Memory B cell (primary cell): ENCODE measurements around the gene PLCB3.
A peak's percentile ranks its signal among the peaks of the same experiment; 100 is the strongest.

Source experiments
- ATAC-seq: fragments of 150-1000 bp; cut with Tn5 transposase; 2 replicates; pipeline ENCODE4 v1.10.0; 2021; ENCODE audit warnings: low read depth, mild to moderate bottlenecking, moderate library complexity
- DNase-seq, 2 donors: peaks; one replicate each; pipeline ENCODE4 v3.0.0; 2022; ENCODE audit warnings: low spot score in 2 of 2
- H3K27ac Mint-ChIP-seq: one replicate; pipeline ENCODE4 v1.8.0; 2022; ENCODE audit warnings: mild to moderate bottlenecking, moderate library complexity, mixed read lengths
- H3K27me3 Mint-ChIP-seq: one replicate; pipeline ENCODE4 v1.8.0; 2022; ENCODE audit warnings: mixed read lengths
- H3K36me3 Mint-ChIP-seq: one replicate; pipeline ENCODE4 v1.8.0; 2022; ENCODE audit warnings: mild to moderate bottlenecking, mixed read lengths
- H3K4me1 Mint-ChIP-seq: one replicate; pipeline ENCODE4 v1.8.0; 2022; ENCODE audit warnings: mixed read lengths
- H3K4me3 Mint-ChIP-seq: one replicate; pipeline ENCODE4 v1.8.0; 2022; ENCODE audit warnings: mild to moderate bottlenecking, moderate library complexity, mixed read lengths
- H3K9me3 Mint-ChIP-seq: one replicate; pipeline ENCODE4 v1.8.0; 2022; ENCODE audit warnings: mixed read lengths

Gene PLCB3

GRCh38 chr11:64226507-64227051 is 24.8 kb upstream of the PLCB3 start:
- no peaks in the 10 kb centered on the region for H3K36me3 Mint-ChIP-seq
- H3K9me3 Mint-ChIP-seq: no peaks in the 10 kb centered on the region
- H3K4me3 Mint-ChIP-seq: peak overlapping the region; percentile 94
- DNase-seq (peak in 1 of 2 donors; percentile 56), ATAC-seq (peak; percentile 26)
- no peaks in the 10 kb centered on the region for H3K27me3 Mint-ChIP-seq
- peaks cover 33% of the 10 kb centered on the region for H3K4me1 Mint-ChIP-seq
- H3K27ac Mint-ChIP-seq: peak overlapping the region; percentile 89

GRCh38 chr11:64227405-64227956 is 23.8 kb upstream of the PLCB3 start:
- no peaks in the 10 kb centered on the region for H3K9me3 Mint-ChIP-seq
- peak overlapping the region; percentile 89 for H3K27ac Mint-ChIP-seq
- H3K4me3 Mint-ChIP-seq: peak overlapping the region; percentile 94
- no peak for DNase-seq
- no peaks in the 10 kb centered on the region for H3K27me3 Mint-ChIP-seq
- peaks cover 37% of the 10 kb centered on the region for H3K4me1 Mint-ChIP-seq
- ATAC-seq: no peak
- H3K36me3 Mint-ChIP-seq: no peaks in the 10 kb centered on the region

- Mint-ChIP-seq H3K27me3 (no peaks in the 10 kb centered on the region), H3K9me3 (no peaks in the 10 kb centered on the region), H3K36me3 (no peaks in the 10 kb centered on the region), H3K4me1 (peaks cover 40% of the 10 kb centered on the region), H3K4me3 (peak overlapping the region; percentile 93), H3K27ac (peak overlapping the region; percentile 96)
- DNase-seq (no peak), ATAC-seq (no peak)
These were observed 22.1 kb upstream of the PLCB3 start for GRCh38 chr11:64229090-64229743.

- Mint-ChIP-seq H3K4me1 (peaks cover 39% of the 10 kb centered on the region), H3K36me3 (no peaks in the 10 kb centered on the region), H3K27me3 (no peaks in the 10 kb centered on the region), H3K9me3 (no peaks in the 10 kb centered on the region), H3K4me3 (peak overlapping the region; percentile 93), H3K27ac (peak overlapping the region; percentile 96)
- no peak for DNase-seq
- no peak for ATAC-seq
These were observed 21.6 kb upstream of the PLCB3 start for GRCh38 chr11:64229744-64230170.

GRCh38 chr11:64230171-64230984 is 21.0 kb upstream of the PLCB3 start, which contains the start of gene DNAJC4:
DNAJC4 (plus strand) TSS chr11:64230548; CDS start chr11:64230855, 307 bp downstream.
- DNase-seq: peak; percentile 86 to 89
- Mint-ChIP-seq H3K36me3 (no peaks in the 10 kb centered on the region), H3K4me1 (peaks cover 35% of the 10 kb centered on the region), H3K27me3 (no peaks in the 10 kb centered on the region), H3K27ac (peak within 1 kb of the TSS; percentile 96), H3K9me3 (no peaks in the 10 kb centered on the region), H3K4me3 (peak within 1 kb of the TSS; percentile 93)
- ATAC-seq: peak; percentile 52

GRCh38 chr11:64230985-64231365 is 20.4 kb upstream of the PLCB3 start:
- H3K9me3 Mint-ChIP-seq: no peaks in the 10 kb centered on the region
- H3K4me3 Mint-ChIP-seq: peak overlapping the region; percentile 93
- peak overlapping the region; percentile 96 for H3K27ac Mint-ChIP-seq
- no peak for ATAC-seq
- H3K4me1 Mint-ChIP-seq: peaks cover 37% of the 10 kb centered on the region
- no peaks in the 10 kb centered on the region for H3K36me3 Mint-ChIP-seq
- DNase-seq: no peak
- H3K27me3 Mint-ChIP-seq: no peaks in the 10 kb centered on the region

- no peaks in the 10 kb centered on the region for H3K27me3 Mint-ChIP-seq
- peak overlapping the region; percentile 19 for H3K27ac Mint-ChIP-seq
- H3K36me3 Mint-ChIP-seq: no peaks in the 10 kb centered on the region
- DNase-seq (no peak), ATAC-seq (no peak)
- H3K4me1 Mint-ChIP-seq: peaks cover 37% of the 10 kb centered on the region
- H3K4me3 Mint-ChIP-seq: peak overlapping the region; percentile 93
- no peaks in the 10 kb centered on the region for H3K9me3 Mint-ChIP-seq
These were observed 19.8 kb upstream of the PLCB3 start for GRCh38 chr11:64231546-64231945.

GRCh38 chr11:64232182-64232966 is 19.0 kb upstream of the PLCB3 start:
- ATAC-seq (no peak), DNase-seq (no peak)
- peak overlapping the region; percentile 19 for H3K27ac Mint-ChIP-seq
- H3K27me3 Mint-ChIP-seq: no peaks in the 10 kb centered on the region
- H3K36me3 Mint-ChIP-seq: no peaks in the 10 kb centered on the region
- H3K4me3 Mint-ChIP-seq: peak overlapping the region; percentile 56
- peaks cover 35% of the 10 kb centered on the region for H3K4me1 Mint-ChIP-seq
- no peaks in the 10 kb centered on the region for H3K9me3 Mint-ChIP-seq

- Mint-ChIP-seq H3K4me3 (no peak overlapping the region), H3K27me3 (no peaks in the 10 kb centered on the region), H3K9me3 (no peaks in the 10 kb centered on the region), H3K4me1 (peaks cover 35% of the 10 kb centered on the region), H3K36me3 (peaks cover 4% of the 10 kb centered on the region), H3K27ac (no peak overlapping the region)
- ATAC-seq (no peak), DNase-seq (no peak)
These were observed 18.4 kb upstream of the PLCB3 start for GRCh38 chr11:64232967-64233315.

- Mint-ChIP-seq H3K36me3 (peaks cover 6% of the 10 kb centered on the region), H3K9me3 (no peaks in the 10 kb centered on the region), H3K4me1 (peaks cover 44% of the 10 kb centered on the region), H3K27ac (peak within 1 kb of the TSS; percentile 92), H3K4me3 (peak within 1 kb of the TSS; percentile 93), H3K27me3 (no peaks in the 10 kb centered on the region)
- DNase-seq (peak in 1 of 2 donors; percentile 65), ATAC-seq (peak; percentile 48)
These were observed 17.3 kb upstream of the PLCB3 start, which contains the start of gene VEGFB for GRCh38 chr11:64233913-64234586. VEGFB (plus strand) TSS chr11:64234584; CDS start chr11:64234834, 250 bp downstream.

GRCh38 chr11:64234647-64235379 is 16.5 kb upstream of the PLCB3 start:
- ATAC-seq (peak; percentile 50), DNase-seq (peak in 1 of 2 donors; percentile 73)
- no peaks in the 10 kb centered on the region for H3K9me3 Mint-ChIP-seq
- peak overlapping the region; percentile 93 for H3K4me3 Mint-ChIP-seq
- H3K36me3 Mint-ChIP-seq: peaks cover 6% of the 10 kb centered on the region
- peaks cover 42% of the 10 kb centered on the region for H3K4me1 Mint-ChIP-seq
- no peaks in the 10 kb centered on the region for H3K27me3 Mint-ChIP-seq
- peak overlapping the region; percentile 92 for H3K27ac Mint-ChIP-seq

- H3K4me1 Mint-ChIP-seq: peaks cover 50% of the 10 kb centered on the region
- no peak for ATAC-seq
- peaks cover 6% of the 10 kb centered on the region for H3K36me3 Mint-ChIP-seq
- peak overlapping the region; percentile 92 for H3K27ac Mint-ChIP-seq
- peak overlapping the region; percentile 93 for H3K4me3 Mint-ChIP-seq
- no peaks in the 10 kb centered on the region for H3K9me3 Mint-ChIP-seq
- no peak for DNase-seq
- no peaks in the 10 kb centered on the region for H3K27me3 Mint-ChIP-seq
These were observed 15.7 kb upstream of the PLCB3 start for GRCh38 chr11:64235437-64236161.
